DMS 273 (cell line): ENCODE data around the gene CFAP53.
"Not testable (repeated sequence)": the region's sequence is repeated elsewhere in the genome, so short reads cannot be mapped to it uniquely, and the experiment has no call there.

Experiments
- DNase-seq: peaks from one replicate; lab custom pipeline; 2025; ENCODE audit not compliant: unreplicated experiment; lab: John Stamatoyannopoulos, UW

Gene CFAP53

GRCh38 chr18:50288348-50289107 is 22.2 kb upstream of the CFAP53 start:
- DNase-seq = not testable (repeated sequence)

- DNase-seq = peak; percentile 99
Measured at GRCh38 chr18:50287441-50288347, 21.4 kb upstream of the CFAP53 start, which contains the start of gene CXXC1. Gene CXXC1 (minus strand): TSS chr18:50287692. CDS start chr18:50287589, 103 bp downstream.

DNA sequence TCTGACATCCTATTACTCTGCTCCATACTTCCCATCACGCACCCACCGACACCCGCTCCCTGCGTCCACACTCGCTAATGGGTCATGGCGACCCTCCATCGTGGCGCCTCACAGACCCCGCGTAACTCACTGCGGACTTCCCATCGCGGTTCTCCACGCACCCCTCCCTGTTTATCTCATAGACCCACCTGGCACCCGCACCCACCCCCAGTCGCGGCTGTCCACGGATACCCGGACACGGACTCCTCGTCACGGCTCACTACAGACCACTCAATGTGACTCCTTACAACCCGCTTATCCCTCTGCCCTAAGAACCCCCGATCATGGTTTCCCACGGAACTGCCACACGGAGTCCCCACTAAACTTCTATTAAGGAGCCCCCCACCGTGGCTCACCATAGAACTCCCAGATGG is 20.7 kb upstream of the CFAP53 start:
- DNase-seq = no peak

- peak; percentile 58 for DNase-seq
Measured at GRCh38 chr18:50286391-50287027, 20.2 kb upstream of the CFAP53 start.

- no peak for DNase-seq
Measured at GRCh38 chr18:50285631-50286321, 19.5 kb upstream of the CFAP53 start.

- DNase-seq = no peak
Measured at GRCh38 chr18:50285071-50285470, 18.8 kb upstream of the CFAP53 start.

- DNase-seq = no peak
Measured at GRCh38 chr18:50284255-50284885, 18.1 kb upstream of the CFAP53 start.

GRCh38 chr18:50283469-50284209 is 17.3 kb upstream of the CFAP53 start:
- DNase-seq = no peak

- no peak for DNase-seq
Measured at GRCh38 chr18:50282521-50283335, 16.4 kb upstream of the CFAP53 start.

- DNase-seq = no peak
Measured at GRCh38 chr18:50281972-50282520, 15.8 kb upstream of the CFAP53 start.

- peak; percentile 100 for DNase-seq
Measured at GRCh38 chr18:50281295-50281971, 15.1 kb upstream of the CFAP53 start, which contains the start of gene MBD1. Gene MBD1 (minus strand): TSS chr18:50281523. CDS start chr18:50279992, 1,531 bp downstream.

- no peak for DNase-seq
Measured at GRCh38 chr18:50280707-50281294, 14.5 kb upstream of the CFAP53 start.

DNA sequence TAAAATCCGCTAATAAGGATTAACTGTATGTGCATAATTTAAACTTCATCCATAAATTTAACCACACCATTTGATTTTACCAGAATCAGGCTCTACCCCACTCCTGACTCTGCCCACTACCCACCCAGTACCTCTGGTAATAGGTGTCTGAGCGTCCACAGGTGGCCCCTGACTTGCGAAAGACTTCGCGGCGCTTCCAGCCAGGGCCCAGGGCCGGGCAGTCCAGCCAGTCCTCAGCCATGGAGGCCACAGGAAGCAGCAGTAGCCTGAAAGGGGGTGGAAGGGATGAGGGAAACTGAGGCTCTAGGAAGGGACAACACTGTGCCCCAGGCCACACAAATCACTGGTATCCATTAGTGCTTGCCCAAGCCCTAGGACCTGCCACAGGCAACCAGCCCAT is 13.5 kb upstream of the CFAP53 start:
- no peak for DNase-seq

- no peak for DNase-seq
Measured at GRCh38 chr18:50277942-50278341, 11.6 kb upstream of the CFAP53 start.

GRCh38 chr18:50276452-50276851 is 10.2 kb upstream of the CFAP53 start:
- no peak for DNase-seq

DNA sequence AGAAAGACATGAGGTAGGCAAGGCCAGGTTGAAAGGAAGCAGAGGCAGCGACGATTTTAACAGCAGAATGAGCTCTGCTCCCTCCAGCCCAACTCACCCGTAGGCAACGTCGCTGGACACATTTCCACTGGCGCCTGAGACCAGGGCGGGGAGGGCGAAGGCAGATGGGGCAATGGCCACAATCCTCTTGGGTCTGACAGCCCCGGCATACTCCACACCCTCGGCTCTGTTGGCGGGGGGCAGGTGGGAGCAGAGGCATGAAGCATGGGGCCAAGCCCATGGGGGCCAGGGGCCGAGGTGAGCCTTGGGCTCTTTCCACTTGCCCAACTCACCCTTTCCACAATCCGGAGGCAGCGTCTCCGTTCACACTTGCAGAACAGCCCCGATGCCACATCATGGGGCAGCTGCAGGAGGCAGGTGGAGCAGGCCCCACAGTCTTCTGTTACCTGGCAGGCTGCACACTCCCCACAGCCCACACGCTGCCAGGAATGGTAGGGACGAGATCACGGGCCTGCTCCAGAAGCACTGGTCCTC is 9.3 kb upstream of the CFAP53 start:
- no peak for DNase-seq

DNA sequence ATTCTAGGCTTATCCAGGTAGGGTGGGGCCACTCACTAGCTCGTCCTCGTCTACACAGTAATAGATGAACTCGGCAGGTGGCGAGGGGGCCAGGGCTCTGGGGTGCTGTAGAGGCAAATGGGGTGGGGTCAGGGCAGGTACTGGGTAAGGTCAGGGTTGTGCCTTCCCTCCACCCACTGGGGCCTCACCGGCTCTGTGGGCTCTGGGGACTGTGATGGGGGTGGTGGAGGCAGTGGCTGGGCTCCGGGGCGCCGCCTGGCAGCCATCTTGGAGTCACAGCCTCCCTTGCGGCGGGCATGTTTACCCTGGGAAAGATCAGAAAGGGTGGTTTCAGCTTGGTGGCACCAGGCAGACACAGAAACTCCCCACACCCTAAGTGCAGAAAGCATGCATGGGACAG is 8.6 kb upstream of the CFAP53 start:
- DNase-seq = no peak
